Kidney (tissue), 14 donors: ENCODE measurements around the gene ANKRD33. TPM values are rescaled to one million over a fixed set of nuclear protein-coding genes. Genes with fewer than 3 reads are reported as not detected.

Experiments
- DNase-seq, 5 donors: peaks; one replicate each; pipeline ENCODE4 v3.0.0-alpha.2; 2013 to 2020
- FAIRE-seq: peaks from 2 replicates; lab custom pipeline; 2012; peaks lifted over from hg19 to GRCh38; lab: Jason Lieb, UNC
- H3K27ac ChIP-seq, 2 donors: one replicate each; pipeline ENCODE4 v1.7.0; 2013; ENCODE audit warnings: low read depth in 2 of 2, low read length in 2 of 2, inconsistent platforms in 1 of 2
- H3K27me3 ChIP-seq: one replicate; pipeline ENCODE4 v1.7.1; 2013; ENCODE audit warnings: low read length, inconsistent platforms; ENCODE audit not compliant: control insufficient read depth, insufficient read depth
- H3K36me3 ChIP-seq, 3 donors: one replicate each; pipeline versions ENCODE4 v1.7.0 to v1.7.1; 2013; ENCODE audit warnings: low read length in 3 of 3, control low read depth in 1 of 3, inconsistent platforms in 1 of 3; ENCODE audit not compliant: insufficient read depth in 3 of 3, control insufficient read depth in 2 of 3
- H3K4me1 ChIP-seq, 3 donors: one replicate each; pipeline versions ENCODE4 v1.7.0 to v1.7.1; 2013; ENCODE audit warnings: low read length in 3 of 3, inconsistent platforms in 1 of 3, low read depth in 1 of 3; ENCODE audit not compliant: control insufficient read depth in 2 of 3, insufficient read depth in 2 of 3
- H3K4me3 ChIP-seq, 3 donors: one replicate each; pipeline versions ENCODE4 v1.7.0 to v1.8.1; 2013; ENCODE audit warnings: low read length in 3 of 3, control low read depth in 1 of 3, inconsistent platforms in 1 of 3
- H3K9ac ChIP-seq, 3 donors: one replicate each; pipeline versions ENCODE4 v1.7.0 to v1.7.1; 2013; ENCODE audit warnings: low read length in 3 of 3, control low read depth in 1 of 3, inconsistent platforms in 1 of 3
- H3K9me3 ChIP-seq, 3 donors: one replicate each; pipeline versions ENCODE4 v1.7.0 to v1.7.1; 2013; ENCODE audit warnings: low read length in 3 of 3, control low read depth in 1 of 3, inconsistent platforms in 1 of 3; ENCODE audit not compliant: control insufficient read depth in 2 of 3, insufficient read depth in 1 of 3
- intact Hi-C: fragments of 100-400 bp; cut with DNase I; formaldehyde crosslinking; loops from one replicate; pipeline ENCODE4 v1.11.1; 2022
- polyA plus RNA-seq: library from polyadenylated mRNA; stranded (reverse); fragments of 350-450 nt; fragmentation: Illumina TruSeq; extraction: RNeasy Lipid Tissue Mini Kit (QIAGEN cat#74804); gene quantifications from one replicate; pipeline ENCODE4 v1.2.3, GENCODE V29; 2014; ENCODE audit warnings: low read depth, low replicate concordance; ENCODE audit not compliant: insufficient read depth
- total RNA-seq: library from RNA; stranded (reverse); fragmentation: NEBNext Ultra II Directional; extraction: Animal tissue kit (Norgen Biotek cat#: 25700); gene quantifications from one replicate; pipeline ENCODE4 v1.2.1, GENCODE V29; 2021
- TF ChIP-seq, protein P1 (sequence below): IDR thresholded peaks from 3 replicates; pipeline ENCODE4 v1.5.1; 2012; ENCODE audit warnings: mild to moderate bottlenecking, moderate library complexity, borderline replicate concordance; ENCODE audit not compliant: insufficient read depth; ENCODE audit errors: extremely low read depth
- donor health status: control.
- donor health status: control.
- donor health status: control.
- donor health status: control.
- donor health status: control.
- donor health status: DM: yes; HTN: yes; CAD: no.
- donor health status: Normal renal cell carcinoma (clear cell type).

Gene ANKRD33
- total and polyA plus RNA-seq, 2 donors from 2014 or later, result not detected

- DNase-seq, result no peak
- peaks cover 2 to 19% (median 10%) of the 10 kb centered on the region in 3 donors for H3K4me1 ChIP-seq
- H3K27me3 ChIP-seq, result no peaks in the 10 kb centered on the region
- no peak for FAIRE-seq
- H3K4me3 ChIP-seq, result no peak overlapping the region
- H3K36me3 ChIP-seq, result no peaks in the 10 kb centered on the region
- no peak overlapping the region for H3K27ac ChIP-seq
- TF ChIP-seq, protein P1, sequence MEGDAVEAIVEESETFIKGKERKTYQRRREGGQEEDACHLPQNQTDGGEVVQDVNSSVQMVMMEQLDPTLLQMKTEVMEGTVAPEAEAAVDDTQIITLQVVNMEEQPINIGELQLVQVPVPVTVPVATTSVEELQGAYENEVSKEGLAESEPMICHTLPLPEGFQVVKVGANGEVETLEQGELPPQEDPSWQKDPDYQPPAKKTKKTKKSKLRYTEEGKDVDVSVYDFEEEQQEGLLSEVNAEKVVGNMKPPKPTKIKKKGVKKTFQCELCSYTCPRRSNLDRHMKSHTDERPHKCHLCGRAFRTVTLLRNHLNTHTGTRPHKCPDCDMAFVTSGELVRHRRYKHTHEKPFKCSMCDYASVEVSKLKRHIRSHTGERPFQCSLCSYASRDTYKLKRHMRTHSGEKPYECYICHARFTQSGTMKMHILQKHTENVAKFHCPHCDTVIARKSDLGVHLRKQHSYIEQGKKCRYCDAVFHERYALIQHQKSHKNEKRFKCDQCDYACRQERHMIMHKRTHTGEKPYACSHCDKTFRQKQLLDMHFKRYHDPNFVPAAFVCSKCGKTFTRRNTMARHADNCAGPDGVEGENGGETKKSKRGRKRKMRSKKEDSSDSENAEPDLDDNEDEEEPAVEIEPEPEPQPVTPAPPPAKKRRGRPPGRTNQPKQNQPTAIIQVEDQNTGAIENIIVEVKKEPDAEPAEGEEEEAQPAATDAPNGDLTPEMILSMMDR, result no peak
- intact Hi-C loops, result no loop called here
- H3K9ac ChIP-seq, result no peak overlapping the region
- H3K9me3 ChIP-seq, result no peaks in the 10 kb centered on the region
These were observed 18.0 kb upstream of the ANKRD33 start for GRCh38 chr12:51869931-51870330.

- DNase-seq (peak in 2 of 5 donors; percentile 8 to 31), FAIRE-seq (no peak)
- no peaks in the 10 kb centered on the region for H3K27me3 ChIP-seq
- no peak overlapping the region for H3K9ac ChIP-seq
- H3K36me3 ChIP-seq, result no peaks in the 10 kb centered on the region
- H3K4me1 ChIP-seq, result peaks cover 2 to 15% (median 10%) of the 10 kb centered on the region in 3 donors
- no peak overlapping the region for H3K27ac ChIP-seq
- TF ChIP-seq, protein P1, result no peak
- intact Hi-C loops, result no loop called here
- H3K9me3 ChIP-seq, result no peaks in the 10 kb centered on the region
- no peak overlapping the region for H3K4me3 ChIP-seq
These were observed 17.4 kb upstream of the ANKRD33 start for GRCh38 chr12:51870504-51870903.

GRCh38 chr12:51871126-51871525, 16.8 kb upstream of the ANKRD33 start:
- peak in 2 of 5 donors; percentile 45 to 49 for DNase-seq
- no peak for FAIRE-seq
- Histone ChIP-seq H3K36me3 (no peaks in the 10 kb centered on the region), H3K27me3 (no peaks in the 10 kb centered on the region), H3K9me3 (no peaks in the 10 kb centered on the region), H3K9ac (no peak overlapping the region), H3K4me3 (no peak overlapping the region), H3K4me1 (peaks cover 2 to 12% (median 10%) of the 10 kb centered on the region in 3 donors), H3K27ac (no peak overlapping the region)
- intact Hi-C loops, result no loop called here
- TF ChIP-seq, protein P1, result no peak
